ENCODE data around the gene ST14.

Gene ST14

DNA sequence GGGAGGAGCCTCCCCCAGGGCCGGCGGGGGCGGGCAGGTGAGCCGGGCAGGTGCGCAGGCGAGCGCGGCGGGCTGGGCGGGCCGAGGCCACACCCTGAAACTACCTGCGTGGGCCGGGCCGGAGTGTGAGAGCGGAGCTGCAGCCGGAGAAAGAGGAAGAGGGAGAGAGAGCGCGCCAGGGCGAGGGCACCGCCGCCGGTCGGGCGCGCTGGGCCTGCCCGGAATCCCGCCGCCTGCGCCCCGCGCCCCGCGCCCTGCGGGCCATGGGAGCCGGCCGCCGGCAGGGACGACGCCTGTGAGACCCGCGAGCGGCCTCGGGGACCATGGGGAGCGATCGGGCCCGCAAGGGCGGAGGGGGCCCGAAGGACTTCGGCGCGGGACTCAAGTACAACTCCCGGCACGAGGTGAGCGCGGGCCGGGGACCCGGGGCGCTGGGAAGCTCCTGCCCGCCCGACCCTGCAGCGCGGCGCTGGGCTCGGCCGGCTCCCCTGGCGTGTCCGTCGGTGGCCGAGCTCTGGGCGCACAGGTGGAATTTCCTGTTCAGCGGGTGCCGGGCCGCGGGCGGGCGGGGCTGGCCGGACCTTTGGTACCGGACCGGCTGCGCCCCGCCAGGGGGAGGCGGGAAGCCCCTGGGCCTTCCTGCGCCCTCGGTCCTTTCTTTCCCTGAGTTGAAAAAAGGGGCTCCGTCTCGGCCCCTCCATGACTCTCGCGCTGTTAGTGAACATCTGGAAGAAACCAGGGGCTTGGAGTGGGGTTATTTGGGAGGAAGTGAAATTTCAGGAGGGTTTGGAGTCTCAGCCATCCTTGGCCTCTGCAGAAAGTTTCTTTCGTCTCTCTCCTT lies at the start of gene ST14:
Gene ST14, plus strand, starts transcription at position 126 of the 841 bp plus-strand sequence. Its CDS starts 198 bp downstream, at position 324.
- peak; percentile 93 for DNase-seq

DNA sequence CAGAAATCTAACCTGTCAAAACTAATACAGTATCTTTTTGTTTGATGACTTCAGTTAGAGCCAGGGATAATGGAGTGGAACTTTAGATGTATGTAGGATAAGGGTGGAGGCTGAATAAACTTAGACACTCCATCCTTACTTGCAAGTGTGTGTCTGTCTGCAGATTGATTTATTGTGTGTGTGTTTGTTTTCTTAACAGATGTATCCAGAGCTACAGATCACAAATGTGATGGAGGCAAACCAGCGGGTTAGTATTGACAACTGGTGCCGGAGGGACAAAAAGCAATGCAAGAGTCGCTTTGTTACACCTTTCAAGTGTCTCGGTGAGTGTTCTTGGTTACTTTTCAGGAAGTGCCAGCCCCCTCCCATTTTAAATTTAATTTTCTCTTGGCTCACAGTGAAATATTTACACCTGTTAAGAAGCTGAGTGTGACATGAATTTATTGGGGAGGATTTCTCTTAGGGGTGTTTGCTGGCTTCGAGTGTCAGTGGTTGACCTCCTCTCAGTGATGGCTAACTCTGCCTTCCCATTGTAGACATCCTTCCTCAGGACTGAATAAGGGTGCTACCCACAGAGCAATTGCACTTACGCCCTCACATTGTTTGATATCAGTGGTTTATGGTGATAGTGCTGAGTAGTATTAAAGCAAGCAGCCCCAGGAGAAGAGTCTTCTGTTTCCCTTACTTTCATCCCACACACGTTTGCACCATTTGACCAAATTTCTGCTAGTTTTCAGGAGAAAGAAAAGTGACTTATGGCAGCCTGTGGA lies 49.1 kb upstream of the ST14 start:
- DNase-seq = no peak

DNA sequence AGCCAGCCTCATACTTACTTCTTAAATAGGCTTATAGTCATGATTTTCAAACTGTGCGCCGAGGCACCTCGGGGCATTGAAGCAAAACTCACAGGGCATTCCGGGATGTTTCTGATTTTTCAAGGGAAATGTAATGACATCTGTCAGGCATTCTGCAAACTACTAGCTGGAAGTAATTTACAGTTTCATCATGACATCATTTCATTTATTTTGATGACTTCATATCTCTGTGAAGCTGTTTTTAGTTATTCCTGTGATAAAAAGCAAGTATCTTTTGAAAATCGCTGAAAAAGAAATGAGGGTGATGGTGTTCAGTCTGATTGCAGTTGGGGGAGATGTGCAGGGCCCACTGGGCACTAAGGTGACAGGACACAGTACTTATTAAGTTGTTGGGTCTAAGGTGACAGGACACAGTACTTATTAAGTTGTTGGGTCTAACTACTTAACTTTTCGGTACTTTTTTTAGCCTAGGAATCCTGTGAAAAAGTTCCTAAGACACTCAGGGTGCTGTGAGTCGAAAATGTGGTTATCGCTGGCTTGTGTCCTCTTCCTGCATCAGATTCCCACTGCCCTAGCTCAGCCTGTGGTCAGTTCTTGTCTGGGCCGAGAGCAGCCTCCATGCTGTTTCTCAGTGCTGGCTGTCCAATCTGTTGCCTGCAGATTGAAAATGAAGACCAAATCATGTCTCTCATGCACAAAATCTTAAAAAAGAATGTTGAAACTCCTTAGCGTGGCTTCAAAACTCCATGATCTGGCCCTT lies 47.3 kb upstream of the ST14 start:
- DNase-seq = no peak

DNA sequence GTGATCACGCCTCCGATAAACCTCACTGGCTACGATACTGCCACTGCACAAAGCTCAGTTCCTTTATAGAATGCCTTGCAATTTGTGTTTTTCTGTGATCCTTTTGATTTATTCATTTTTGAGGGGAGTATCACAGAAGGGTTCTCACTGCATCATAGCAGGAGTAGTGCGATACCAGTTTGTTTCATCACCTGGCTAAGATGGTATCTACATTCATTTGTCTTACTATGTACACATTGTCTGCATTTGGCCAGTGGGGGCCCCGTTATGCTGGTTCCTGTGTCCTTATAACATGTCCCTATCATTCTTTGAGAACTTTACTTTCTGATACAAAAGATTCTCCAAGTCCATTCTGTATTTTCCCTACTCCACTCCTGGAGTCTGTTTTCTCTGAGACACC lies 45.3 kb upstream of the ST14 start:
- no peak for DNase-seq

DNA sequence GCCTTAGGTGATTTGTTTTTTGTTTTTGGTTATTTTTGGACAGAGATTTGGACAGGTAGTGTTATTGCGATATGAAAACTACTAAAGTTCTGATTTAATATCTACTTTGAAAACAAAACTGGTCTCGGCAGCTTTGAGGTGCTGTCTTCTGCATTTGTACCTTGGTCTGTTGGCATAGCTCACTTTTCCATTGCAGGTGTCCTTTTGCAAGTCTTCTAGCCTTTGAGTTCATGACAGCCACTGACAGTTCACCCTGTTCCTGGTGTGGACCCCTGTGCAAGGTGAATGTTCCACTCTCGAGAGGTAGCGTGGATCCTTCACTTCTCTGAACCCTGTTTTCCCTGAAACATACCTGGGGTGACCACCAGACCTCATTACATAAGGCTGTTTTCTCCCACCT lies 44.9 kb upstream of the ST14 start:
- DNase-seq = no peak

DNA sequence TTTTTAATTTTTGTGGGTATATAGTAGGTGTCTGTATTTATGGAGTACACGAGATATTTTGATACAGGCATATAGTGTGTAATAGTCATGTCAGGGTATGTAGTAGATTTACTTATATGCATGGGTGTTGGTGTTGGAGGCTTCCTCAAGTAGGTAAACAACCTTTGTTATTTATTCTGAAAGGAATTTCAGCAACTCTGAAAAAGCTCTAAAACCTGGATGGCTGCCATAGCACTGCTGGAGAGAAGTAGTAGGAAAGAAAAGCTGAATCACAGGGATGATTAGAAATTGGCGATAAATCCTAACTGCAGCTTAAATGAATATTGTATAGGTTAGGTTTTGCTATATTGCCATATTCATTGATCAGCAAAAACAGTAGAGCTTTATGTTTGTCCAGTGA lies 44.4 kb upstream of the ST14 start:
- DNase-seq = no peak

DNA sequence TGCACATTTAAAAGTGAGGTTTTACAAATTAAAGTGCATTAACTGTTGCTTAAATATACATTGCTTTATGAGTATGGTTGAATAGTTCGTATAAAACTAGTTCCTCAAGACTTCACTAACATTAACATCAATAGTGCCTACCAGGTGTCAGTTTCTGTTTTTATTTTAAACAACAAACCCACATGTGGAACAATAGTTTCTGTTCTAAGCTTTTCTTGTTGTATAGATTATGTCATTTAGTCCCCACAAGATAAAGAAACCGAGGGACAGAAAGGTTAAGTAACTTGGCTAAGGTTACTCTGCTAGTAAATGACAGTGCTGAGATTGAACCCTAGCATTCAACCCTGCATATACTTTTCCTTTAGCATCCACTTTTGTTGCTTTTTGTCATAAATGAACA lies 41.4 kb upstream of the ST14 start:
- DNase-seq = no peak

DNA sequence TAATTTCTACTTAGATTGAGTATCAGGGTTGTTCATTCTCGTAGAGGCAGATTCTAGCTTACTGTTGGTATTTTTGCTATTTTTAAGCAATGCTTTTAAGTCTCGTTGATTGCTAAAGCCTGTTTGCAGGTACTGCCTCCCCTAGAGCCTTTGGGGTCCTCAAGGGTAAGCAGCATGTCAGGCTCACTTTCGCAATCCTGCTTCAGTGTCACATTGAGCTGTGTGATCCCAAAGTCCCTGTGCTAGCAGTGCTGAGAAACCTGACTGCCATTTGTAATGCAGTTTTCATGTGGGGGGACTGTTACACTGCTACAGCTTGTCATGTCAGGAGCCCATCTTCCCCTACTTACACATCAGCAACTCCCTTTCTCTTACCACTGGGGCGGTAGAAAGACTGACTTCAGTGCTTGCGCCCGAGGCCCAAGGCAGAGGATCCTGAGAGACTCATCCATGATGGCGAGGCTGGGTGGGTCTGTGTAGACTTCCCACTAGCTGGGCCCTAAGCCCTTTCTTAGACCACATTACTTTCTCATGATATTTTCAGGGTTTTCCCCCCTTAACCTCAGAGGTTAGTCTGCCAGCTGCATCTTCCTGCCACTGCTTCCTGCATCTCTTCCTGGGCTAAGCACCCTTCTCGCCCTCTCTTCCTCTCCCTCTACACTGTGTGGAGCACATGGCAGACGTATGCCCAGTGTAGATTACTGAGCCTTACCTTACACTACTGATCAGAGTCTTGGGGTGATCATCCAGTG lies 40.8 kb upstream of the ST14 start:
- DNase-seq = no peak

DNA sequence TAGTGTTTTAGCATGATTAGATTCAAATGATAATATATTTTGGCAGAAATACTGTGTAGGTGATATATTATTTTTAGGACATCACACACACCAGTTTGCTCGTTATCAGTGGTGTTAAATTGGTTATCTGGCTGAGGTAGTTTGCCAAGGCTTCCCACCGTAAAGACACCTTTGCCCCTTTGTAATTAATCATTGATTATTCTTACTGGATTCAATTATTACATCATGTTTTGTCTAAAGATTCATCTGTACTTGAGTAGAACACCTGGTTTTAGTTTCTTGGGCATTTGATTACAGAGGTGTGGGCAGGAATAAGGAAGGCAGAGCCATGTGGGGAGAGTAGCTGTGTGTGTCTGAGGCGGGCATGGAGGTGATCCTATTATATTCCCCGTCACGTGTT lies 39.5 kb upstream of the ST14 start:
- no peak for DNase-seq

DNA sequence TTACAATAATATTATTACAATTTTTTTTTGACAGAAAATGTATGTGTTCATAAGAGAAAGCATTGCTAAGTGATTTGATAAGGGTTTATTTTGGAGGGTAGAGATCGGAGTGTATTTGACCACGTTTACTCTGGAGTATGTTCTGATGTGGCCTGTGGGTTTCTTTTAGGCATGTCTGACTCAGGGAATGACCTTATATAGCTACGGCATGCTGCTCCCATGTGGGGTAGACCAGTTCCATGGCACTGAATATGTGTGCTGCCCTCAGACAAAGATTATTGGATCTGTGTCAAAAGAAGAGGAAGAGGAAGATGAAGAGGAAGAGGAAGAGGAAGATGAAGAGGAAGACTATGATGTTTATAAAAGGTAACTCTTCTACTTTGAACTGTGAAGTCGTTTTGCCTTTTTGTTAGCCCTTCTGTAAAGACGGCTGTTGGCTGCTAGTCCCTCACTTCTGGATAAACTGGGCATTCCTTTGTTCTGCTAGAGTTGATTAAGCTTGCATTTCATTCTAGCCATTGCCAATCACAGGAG lies 38.1 kb upstream of the ST14 start:
- no peak for DNase-seq

DNA sequence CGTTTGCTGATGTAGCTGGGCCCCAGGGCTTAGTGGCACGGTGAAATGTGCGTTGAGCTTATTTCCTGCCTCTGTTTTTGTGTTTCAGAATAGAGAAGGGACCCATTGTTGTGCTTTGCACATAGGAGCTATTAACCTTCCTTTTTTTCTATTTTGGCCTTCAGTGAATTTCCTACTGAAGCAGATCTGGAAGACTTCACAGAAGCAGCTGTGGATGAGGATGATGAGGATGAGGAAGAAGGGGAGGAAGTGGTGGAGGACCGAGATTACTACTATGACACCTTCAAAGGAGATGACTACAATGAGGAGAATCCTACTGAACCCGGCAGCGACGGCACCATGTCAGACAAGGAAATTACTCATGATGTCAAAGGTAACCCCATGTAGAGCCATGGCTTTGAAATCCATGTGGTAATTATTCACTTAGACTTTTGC lies 37.4 kb upstream of the ST14 start:
- DNase-seq = no peak

DNA sequence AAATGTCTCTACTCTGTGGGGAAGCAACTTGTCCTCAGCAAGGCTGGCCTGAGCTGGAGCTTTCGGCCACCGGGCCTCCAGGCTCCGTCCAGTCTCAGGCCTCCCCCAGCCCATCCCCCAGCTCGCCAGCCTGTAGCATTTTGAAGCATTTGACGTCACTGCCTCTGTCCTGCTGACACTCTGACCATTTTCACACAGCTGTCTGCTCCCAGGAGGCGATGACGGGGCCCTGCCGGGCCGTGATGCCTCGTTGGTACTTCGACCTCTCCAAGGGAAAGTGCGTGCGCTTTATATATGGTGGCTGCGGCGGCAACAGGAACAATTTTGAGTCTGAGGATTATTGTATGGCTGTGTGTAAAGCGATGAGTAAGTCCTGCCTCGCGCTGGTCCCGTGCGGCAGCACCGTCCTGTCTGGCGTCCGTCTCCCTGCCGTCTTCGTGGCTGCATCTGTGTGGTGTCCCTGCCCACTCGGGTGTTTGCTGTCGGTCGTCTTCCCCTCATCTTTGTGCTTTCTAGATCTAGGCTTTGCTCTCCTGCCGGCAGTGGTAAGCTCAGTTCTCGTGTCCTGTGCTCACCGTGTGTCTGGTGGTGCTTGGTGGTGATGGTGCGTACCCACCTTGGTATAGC lies 36.1 kb upstream of the ST14 start:
- DNase-seq = no peak

DNA sequence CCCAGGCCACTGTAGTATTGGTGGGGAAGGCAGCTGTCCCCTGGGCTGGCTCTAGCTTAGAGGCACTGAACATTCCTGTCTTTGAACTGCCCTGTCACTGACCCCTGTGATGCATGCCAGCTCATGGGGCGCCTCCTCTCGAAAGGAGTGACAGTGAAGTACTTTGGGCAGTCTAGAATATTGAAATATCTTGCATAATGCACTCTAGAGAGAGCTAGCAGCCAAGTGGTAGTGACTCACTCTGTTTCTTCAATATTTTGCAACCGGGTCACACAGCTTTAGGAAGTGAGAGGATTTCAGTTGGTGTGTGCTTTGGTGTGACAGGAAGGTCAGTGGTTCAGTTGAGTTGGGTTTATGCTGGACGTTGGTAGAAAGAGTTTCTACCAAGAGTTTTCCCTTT lies 35.5 kb upstream of the ST14 start:
- peak; percentile 38 for DNase-seq

DNA sequence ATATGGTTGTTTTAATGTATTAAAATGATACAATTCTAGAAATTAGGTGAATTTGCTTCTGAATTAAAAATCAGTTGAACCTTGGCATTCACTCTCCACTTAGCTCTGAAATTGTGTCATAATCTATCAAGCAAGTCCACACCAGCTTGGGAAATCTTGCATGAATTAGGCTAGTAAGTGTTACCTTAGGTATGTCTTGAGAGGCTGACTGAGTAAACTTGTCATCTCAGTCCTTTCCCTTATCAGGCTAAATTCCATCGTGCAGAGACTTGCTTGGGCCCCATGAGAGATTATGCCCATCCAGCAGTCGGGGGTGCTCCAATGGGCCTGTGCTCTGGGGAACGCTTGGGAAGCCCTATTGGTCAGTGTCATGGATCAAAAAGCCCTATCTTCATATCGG lies 33.9 kb upstream of the ST14 start:
- no peak for DNase-seq

DNA sequence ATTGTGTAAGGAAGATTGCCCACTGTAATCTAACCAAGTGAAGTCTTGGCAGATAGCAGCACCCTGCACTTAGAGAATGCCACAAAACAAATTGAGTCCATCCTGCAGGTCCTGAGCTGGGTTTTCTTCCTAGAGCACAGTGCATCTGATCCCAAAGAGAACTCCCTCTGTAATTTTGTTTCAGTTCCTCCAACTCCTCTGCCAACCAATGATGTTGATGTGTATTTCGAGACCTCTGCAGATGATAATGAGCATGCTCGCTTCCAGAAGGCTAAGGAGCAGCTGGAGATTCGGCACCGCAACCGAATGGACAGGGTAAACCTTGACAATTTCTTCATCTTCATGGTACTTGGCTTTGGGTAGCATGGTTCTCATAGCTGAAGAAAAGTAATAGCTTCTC lies 33.1 kb upstream of the ST14 start:
- no peak for DNase-seq

DNA sequence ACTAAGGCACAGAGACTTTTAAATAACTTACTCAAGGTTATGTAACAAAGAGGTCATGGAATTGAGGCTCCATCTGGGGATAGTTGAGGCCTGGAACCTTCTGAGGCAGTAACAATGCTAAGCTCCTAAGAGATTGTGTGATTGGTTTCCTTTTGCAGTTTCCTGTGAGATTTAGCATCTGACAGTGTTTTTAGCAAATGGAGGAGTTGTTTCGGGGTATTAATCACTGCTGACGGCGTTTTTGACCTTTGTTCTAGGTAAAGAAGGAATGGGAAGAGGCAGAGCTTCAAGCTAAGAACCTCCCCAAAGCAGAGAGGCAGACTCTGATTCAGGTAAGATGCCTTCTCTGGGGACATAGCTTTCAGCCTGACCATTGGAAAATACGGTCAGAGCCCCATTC lies 32.1 kb upstream of the ST14 start:
- DNase-seq = no peak

DNA sequence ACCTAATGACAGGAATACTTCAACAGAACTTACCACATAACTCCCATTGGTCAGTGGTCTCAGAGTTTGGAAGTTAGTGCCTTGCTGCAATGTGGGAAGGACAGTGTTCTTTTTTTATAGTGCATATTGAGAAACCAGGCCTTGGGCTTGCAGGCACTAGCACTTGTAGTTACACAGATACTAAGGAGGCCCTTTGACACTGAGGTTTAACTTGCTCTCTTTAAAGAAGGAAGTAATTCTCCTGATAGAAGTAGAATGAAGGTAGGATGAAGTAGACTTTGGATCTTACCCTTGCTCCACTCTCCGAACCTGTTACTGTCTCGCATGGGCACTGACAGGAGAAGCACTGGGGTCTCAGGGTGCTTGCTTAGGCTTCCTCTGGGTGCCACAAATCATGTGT lies 31.0 kb upstream of the ST14 start:
- no peak for DNase-seq

DNA sequence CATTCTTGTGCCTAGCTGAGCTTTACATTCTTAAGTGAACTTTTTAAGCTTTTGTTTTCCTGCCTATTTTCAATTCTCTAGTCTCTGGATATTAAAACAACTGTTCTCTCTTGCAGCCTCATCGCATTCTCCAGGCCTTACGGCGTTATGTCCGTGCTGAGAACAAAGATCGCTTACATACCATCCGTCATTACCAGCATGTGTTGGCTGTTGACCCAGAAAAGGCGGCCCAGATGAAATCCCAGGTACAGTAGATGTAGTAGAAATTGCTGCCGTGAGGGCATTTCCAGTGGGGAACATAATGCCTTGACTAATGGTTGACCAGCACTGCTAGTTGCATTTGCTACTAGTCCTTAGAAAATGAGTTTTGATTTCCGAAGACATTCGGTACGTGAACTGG lies 29.7 kb upstream of the ST14 start:
- DNase-seq = no peak

DNA sequence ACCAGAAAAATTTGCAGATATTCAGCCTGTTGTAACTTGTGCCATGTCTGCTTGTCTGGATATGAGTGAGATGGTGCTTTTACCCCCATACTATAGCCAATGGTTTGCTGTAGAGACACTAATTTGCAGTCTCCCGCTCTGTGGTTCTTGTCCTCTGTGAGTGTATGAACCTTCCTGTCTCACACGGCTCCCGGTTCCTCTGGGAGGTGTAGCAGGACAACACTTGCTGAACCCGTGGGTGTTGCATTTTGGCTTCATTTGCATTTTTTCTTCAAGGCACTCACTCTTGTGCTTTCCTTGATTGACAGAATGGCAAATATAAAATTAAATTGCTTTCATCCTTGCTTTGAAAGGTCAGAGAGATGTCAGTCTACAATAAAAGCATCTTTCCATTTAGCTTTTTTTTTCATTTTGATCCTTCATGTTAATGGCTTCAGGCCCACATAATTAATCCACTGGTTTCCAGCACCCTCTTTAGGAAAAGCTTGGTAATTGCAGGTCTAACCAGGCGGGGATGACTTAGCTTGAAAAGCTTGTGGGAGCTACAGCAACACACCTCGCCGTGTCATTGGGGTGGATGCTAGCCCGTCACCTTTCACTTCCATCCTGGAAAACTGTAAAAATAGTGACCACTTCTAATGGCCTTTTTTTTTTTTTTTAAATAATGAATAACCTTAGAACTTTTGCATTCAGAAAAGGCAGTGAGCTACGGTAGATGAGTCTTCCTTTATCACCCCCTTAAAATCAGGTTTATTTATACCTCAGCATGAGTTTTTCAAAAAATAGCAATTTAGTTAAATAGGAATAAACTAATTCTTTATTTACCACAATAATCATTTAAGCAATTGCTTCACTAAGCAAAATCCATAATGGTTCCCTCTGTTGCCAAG lies 27.4 kb upstream of the ST14 start:
- peak; percentile 85 for DNase-seq

DNA sequence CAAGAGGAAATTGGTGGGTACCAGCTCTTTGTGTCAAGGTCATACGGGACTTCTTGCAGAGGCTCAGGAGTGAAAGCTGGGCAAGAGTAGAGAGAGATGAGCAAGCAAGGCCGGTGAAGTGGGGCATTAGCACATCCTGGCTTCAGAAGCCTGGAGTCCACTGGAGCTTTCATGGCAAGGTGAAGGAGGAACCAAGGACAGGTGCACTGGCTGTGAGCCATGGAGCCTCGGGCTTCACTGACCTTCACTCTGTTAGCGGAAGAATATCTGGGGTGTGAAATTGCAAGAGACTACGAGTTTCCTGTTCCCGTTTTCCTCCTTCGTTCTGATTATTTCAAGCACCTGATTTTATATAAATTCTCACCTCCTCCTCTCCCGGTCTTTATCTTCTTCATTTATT lies 25.9 kb upstream of the ST14 start:
- DNase-seq = no peak

DNA sequence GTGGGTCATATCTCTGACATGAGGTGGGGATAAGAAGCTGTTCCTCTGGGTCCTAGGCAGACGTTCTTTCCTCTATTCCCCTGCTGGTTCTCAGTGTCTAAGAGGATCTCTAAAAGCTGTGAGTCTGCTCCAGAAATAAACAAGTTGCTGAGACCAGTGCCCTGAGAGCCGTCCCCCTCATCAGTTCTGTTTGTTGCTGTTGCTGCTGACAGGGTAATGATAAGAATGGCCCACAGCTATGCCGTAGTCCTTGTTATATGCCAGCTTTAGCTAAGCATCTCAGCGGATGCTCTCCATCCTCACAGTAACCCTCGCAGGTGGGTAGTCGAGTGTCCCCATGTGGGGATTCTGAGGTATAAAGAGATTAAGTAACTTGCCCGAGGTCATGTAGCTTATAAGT lies 23.5 kb upstream of the ST14 start:
- no peak for DNase-seq
